ENCODE measurements around the gene IQCH. TPM values are rescaled to one million over a fixed set of nuclear protein-coding genes. Genes with fewer than 3 reads are reported as not detected.

The IQCH gene
- total and polyA plus RNA-seq, 8 donors: 0.49 to 1.6 (median 1.2) TPM

- Histone ChIP-seq H3K27ac (no peak overlapping the region), H3K27me3 (no peaks in the 10 kb centered on the region), H3K4me1 (no peaks in the 10 kb centered on the region), H3K4me3 (no peak overlapping the region), H3K36me3 (peaks cover 0 to 5% (median 0%) of the 10 kb centered on the region in 3 donors), H3K9me3 (no peaks in the 10 kb centered on the region)
- WGBS, 2 donors: 58 to 62% methylated on average over 3 of the region's 3 CpGs
- intact Hi-C loops (cut with DNase I): no loop called here
- no peak for TF ChIP-seq CTCF (IDR thresholded peaks at IDR 0.05)
- DNase-seq (no peak), FAIRE-seq (no peak), ATAC-seq (no peak)
Measured at GRCh38 chr15:67224889-67225288, 29.7 kb upstream of the IQCH start.

- intact Hi-C loops (cut with DNase I): no loop called here
- H3K9me3 ChIP-seq: no peaks in the 10 kb centered on the region
- no peaks in the 10 kb centered on the region for H3K27me3 ChIP-seq
- no peak overlapping the region for H3K4me3 ChIP-seq
- 99% methylated on average over 2 of the region's 2 CpGs for WGBS, 2 donors
- no peak for TF ChIP-seq CTCF (IDR thresholded peaks at IDR 0.05)
- peaks cover 0 to 6% (median 0%) of the 10 kb centered on the region in 3 donors for H3K36me3 ChIP-seq
- no peaks in the 10 kb centered on the region for H3K4me1 ChIP-seq
- no peak for ATAC-seq
- no peak for FAIRE-seq
- no peak overlapping the region for H3K27ac ChIP-seq
- DNase-seq: no peak
Measured at GRCh38 chr15:67225336-67225735, 29.2 kb upstream of the IQCH start.

GRCh38 chr15:67227431-67227830 lies 27.2 kb upstream of the IQCH start:
- ATAC-seq (no peak), FAIRE-seq (no peak), DNase-seq (no peak)
- no peak overlapping the region for H3K4me3 ChIP-seq
- peaks cover 0 to 14% (median 0%) of the 10 kb centered on the region in 3 donors for H3K36me3 ChIP-seq
- H3K9me3 ChIP-seq: no peaks in the 10 kb centered on the region
- TF ChIP-seq CTCF (IDR thresholded peaks at IDR 0.05): no peak
- 85 to 88% methylated on average over 1 of the region's 1 CpG for WGBS, 2 donors
- intact Hi-C loops (cut with DNase I): no loop called here
- H3K27me3 ChIP-seq: no peaks in the 10 kb centered on the region
- no peak overlapping the region for H3K27ac ChIP-seq
- no peaks in the 10 kb centered on the region for H3K4me1 ChIP-seq

GRCh38 chr15:67227846-67228245 lies 26.7 kb upstream of the IQCH start:
- DNase-seq (no peak), ATAC-seq (no peak), FAIRE-seq (no peak)
- Histone ChIP-seq H3K36me3 (peaks cover 0 to 14% (median 0%) of the 10 kb centered on the region in 3 donors), H3K4me1 (no peaks in the 10 kb centered on the region), H3K27ac (no peak overlapping the region), H3K9me3 (no peaks in the 10 kb centered on the region), H3K4me3 (no peak overlapping the region), H3K27me3 (no peaks in the 10 kb centered on the region)
- intact Hi-C loops (cut with DNase I): no loop called here
- no peak for TF ChIP-seq CTCF (IDR thresholded peaks at IDR 0.05)
- WGBS, 2 donors: 92 to 94% methylated on average over 1 of the region's 1 CpG

GRCh38 chr15:67228286-67228685 lies 26.3 kb upstream of the IQCH start:
- Histone ChIP-seq H3K4me1 (no peaks in the 10 kb centered on the region), H3K27ac (no peak overlapping the region), H3K4me3 (no peak overlapping the region), H3K36me3 (peaks cover 0 to 14% (median 0%) of the 10 kb centered on the region in 3 donors), H3K9me3 (no peaks in the 10 kb centered on the region), H3K27me3 (no peaks in the 10 kb centered on the region)
- DNase-seq: no peak
- no peak for TF ChIP-seq CTCF (IDR thresholded peaks at IDR 0.05)
- WGBS, 2 donors: 71 to 77% methylated on average over 1 of the region's 1 CpG
- FAIRE-seq: no peak
- intact Hi-C loops (cut with DNase I): no loop called here
- ATAC-seq: no peak

All from pancreas (tissue), 10 donors.